Stomach (tissue), 9 donors: ENCODE data around the gene ATXN1. TPM values are rescaled to one million over a fixed set of nuclear protein-coding genes. Genes with fewer than 3 reads are reported as not detected.

Experiments used
- DNase-seq, 2 donors: peaks; one replicate each; pipeline versions ENCODE4 v3.0.0 to v3.0.0-alpha.2; 2013 to 2019
- H3K27ac ChIP-seq, 5 donors: fragments of 200-600 bp in 4 of 5; sonication (generic) in 4 of 5; one replicate each; pipeline ENCODE4 v1.5.1; 2013 to 2019; ENCODE audit warnings: mild to moderate bottlenecking in 1 of 5, moderate library complexity in 1 of 5
- H3K27me3 ChIP-seq, 3 donors: fragments of 200-600 bp; sonication (generic); one replicate each; pipeline ENCODE4 v1.5.1; 2017 to 2019; ENCODE audit warnings: mixed run types in 1 of 3
- H3K36me3 ChIP-seq, 4 donors: fragments of 200-600 bp; sonication (generic); 1 replicate in 3 of 4; 2 replicates in 1 of 4; pipeline ENCODE4 v1.5.1; 2016 to 2019
- H3K4me1 ChIP-seq, 4 donors: fragments of 200-600 bp; sonication (generic); one replicate each; pipeline ENCODE4 v1.5.1; 2016 to 2019
- H3K4me3 ChIP-seq, 4 donors: fragments of 200-600 bp; sonication (generic) in 3 of 4; one replicate each; pipeline ENCODE4 v1.5.1; 2016 to 2019; ENCODE audit warnings: mild to moderate bottlenecking in 1 of 4
- H3K9me3 ChIP-seq, 4 donors: fragments of 200-600 bp; sonication (generic); one replicate each; pipeline ENCODE4 v1.5.1; 2016 to 2019
- EP300 ChIP-seq: sonication (generic); formaldehyde crosslinking; IDR thresholded peaks from one replicate; pipeline ENCODE4 v1.6.1; 2017; ENCODE audit warnings: antibody characterized with exemption
- POLR2A ChIP-seq, 4 donors: fragments of 450-650 bp; IDR thresholded peaks; one replicate each; pipeline ENCODE4 v1.6.1; 2016; ENCODE audit warnings: antibody characterized with exemption in 4 of 4, control low read depth in 2 of 4, mild to moderate bottlenecking in 1 of 4, moderate library complexity in 1 of 4
- POLR2AphosphoS5 ChIP-seq, 3 donors: sonication (generic); formaldehyde crosslinking; IDR thresholded peaks; one replicate each; pipeline ENCODE4 v1.6.1; 2016; ENCODE audit warnings: antibody characterized with exemption in 3 of 3
- WGBS, 5 donors: extraction: QIAGEN DNeasy Blood & Tissue Kit in 3 of 5; methylation state at CpG; one replicate each; pipeline versions ENCODE4 v1.1.5 to v1.1.7; 2013 to 2018; 5-methylcytosine and 5-hydroxymethylcytosine counted together
- intact Hi-C: fragments of 100-400 bp; cut with DNase I; formaldehyde crosslinking; loops from one replicate; pipeline ENCODE4 v1.15.1; 2023; ENCODE audit warnings: low total_unique reads
- polyA plus RNA-seq, 3 donors: library from polyadenylated mRNA; stranded (reverse); fragments of 200-250 nt; gene quantifications; one replicate each; pipeline ENCODE4 v1.2.3, GENCODE V29; 2013
- total RNA-seq, 5 donors: library from RNA; depleted of rRNA; stranded (reverse); fragments of >200 nt; gene quantifications; one replicate each; pipeline versions ENCODE4 v1.1.0 to v1.2.3, GENCODE V29; 2014 to 2016
- TF ChIP-seq, protein P1 (sequence below), 7 experiments: fragments of 450-650 bp in 4 of 7; fragments of 200-600 bp in 3 of 7; sonication (generic) in 3 of 7; IDR thresholded peaks; one replicate each; pipeline ENCODE4 v1.5.1; 2016 to 2019; ENCODE audit warnings: antibody characterized with exemption in 7 of 7, control low read depth in 2 of 7, mild to moderate bottlenecking in 1 of 7
- donor health status: healthy with polysubstance abuse.
- donor health status: Bipolar disorder and iron deficiency.
- donor health status: healthy.

ATXN1 gene
- total and polyA plus RNA-seq, 8 donors = 5.2 to 106 (median 39.0) TPM

DNA sequence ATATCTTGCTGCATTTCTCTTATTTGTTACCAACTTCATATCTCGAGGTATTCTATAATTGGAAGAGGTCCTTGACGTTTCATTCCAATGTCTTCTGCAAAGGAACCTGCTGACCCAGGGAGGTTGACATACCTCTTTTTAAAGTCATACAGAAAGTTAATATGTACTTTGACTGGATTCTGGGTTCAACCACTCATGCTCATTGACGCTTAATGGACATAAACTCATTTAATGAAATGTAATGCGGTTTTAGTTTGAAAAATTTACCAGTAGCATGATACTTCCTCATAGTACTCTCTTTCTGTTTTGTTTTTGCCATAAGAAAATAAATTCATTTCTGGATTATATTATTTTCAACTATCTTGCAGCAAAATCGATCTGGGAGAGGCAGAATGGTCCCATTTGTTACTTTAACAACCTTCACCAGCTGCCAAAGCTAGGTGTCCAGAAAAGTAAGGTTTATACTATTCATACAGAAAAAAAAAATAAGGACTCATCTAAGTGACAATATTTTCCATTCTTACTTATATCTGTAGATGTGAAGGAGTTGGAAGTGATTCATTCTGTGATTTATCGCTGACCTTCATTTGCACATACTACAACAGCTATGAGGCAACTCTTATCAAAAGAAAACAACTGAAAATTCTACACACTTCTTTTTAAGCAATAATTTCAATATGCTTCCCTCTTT, 101.6 kb downstream of the ATXN1 start:
- Histone ChIP-seq H3K27ac (peak overlapping the region in 2 of 5 donors; percentile 1 to 4), H3K4me3 (no peak overlapping the region), H3K9me3 (peaks cover 0 to 8% (median 3%) of the 10 kb centered on the region in 4 donors), H3K36me3 (peaks cover 0 to 28% (median 21%) of the 10 kb centered on the region in 4 donors), H3K27me3 (no peaks in the 10 kb centered on the region), H3K4me1 (peaks cover 6 to 24% (median 12%) of the 10 kb centered on the region in 4 donors)
- intact Hi-C loops = no loop called here
- WGBS, 5 donors = 59 to 66% (median 64%) methylated on average over 6 of the region's 6 CpGs
- no peak for DNase-seq
- TF ChIP-seq, protein P1, sequence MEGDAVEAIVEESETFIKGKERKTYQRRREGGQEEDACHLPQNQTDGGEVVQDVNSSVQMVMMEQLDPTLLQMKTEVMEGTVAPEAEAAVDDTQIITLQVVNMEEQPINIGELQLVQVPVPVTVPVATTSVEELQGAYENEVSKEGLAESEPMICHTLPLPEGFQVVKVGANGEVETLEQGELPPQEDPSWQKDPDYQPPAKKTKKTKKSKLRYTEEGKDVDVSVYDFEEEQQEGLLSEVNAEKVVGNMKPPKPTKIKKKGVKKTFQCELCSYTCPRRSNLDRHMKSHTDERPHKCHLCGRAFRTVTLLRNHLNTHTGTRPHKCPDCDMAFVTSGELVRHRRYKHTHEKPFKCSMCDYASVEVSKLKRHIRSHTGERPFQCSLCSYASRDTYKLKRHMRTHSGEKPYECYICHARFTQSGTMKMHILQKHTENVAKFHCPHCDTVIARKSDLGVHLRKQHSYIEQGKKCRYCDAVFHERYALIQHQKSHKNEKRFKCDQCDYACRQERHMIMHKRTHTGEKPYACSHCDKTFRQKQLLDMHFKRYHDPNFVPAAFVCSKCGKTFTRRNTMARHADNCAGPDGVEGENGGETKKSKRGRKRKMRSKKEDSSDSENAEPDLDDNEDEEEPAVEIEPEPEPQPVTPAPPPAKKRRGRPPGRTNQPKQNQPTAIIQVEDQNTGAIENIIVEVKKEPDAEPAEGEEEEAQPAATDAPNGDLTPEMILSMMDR (IDR thresholded peaks at IDR 0.05) = no peak
- TF ChIP-seq EP300 (no peak), POLR2AphosphoS5 (IDR thresholded peaks at IDR 0.05) (no peak), POLR2A (IDR thresholded peaks at IDR 0.05) (no peak)

DNA sequence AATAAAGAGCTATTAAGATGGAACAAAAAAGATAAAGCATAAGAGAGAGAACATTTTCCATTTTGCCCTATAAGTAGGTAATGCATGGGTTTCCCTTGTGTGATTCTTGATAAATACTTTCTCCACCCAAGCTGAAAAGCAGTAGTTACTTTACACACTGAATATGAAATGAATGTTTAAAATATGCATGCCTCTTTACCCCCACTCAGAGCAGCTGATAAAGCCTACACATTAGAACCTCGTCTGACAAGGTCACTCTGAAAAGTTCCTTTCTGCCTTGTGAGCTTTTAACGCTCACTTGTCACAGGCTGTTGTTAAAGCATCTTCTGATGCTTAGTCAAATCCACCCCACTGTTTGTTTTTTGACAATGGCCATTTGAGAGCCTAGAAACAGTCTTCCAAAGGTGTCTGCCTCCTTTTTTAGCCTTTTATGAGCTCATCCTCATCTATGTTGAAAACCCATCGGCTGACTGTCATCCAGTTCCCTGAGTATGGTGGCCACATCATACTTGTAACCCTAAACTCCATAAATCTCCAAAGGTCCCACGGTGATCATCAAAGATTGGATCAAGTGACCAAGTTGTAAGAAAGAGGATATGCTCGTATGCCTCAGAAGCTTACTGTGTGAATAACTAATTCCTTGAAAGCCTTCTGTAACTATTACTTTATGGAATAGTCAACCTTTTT, 102.8 kb downstream of the ATXN1 start:
- Histone ChIP-seq H3K27me3 (no peaks in the 10 kb centered on the region), H3K27ac (no peak overlapping the region), H3K4me3 (no peak overlapping the region), H3K36me3 (peaks cover 0 to 31% (median 29%) of the 10 kb centered on the region in 4 donors), H3K4me1 (peaks cover 6 to 24% (median 12%) of the 10 kb centered on the region in 4 donors), H3K9me3 (peaks cover 0 to 8% (median 3%) of the 10 kb centered on the region in 4 donors)
- WGBS, 5 donors = 61 to 70% (median 64%) methylated on average over 5 of the region's 5 CpGs
- intact Hi-C loops = no loop called here
- TF ChIP-seq POLR2AphosphoS5 (IDR thresholded peaks at IDR 0.05) (no peak), POLR2A (IDR thresholded peaks at IDR 0.05) (no peak), EP300 (no peak)
- TF ChIP-seq, protein P1 (IDR thresholded peaks at IDR 0.05) = no peak
- no peak for DNase-seq

DNA sequence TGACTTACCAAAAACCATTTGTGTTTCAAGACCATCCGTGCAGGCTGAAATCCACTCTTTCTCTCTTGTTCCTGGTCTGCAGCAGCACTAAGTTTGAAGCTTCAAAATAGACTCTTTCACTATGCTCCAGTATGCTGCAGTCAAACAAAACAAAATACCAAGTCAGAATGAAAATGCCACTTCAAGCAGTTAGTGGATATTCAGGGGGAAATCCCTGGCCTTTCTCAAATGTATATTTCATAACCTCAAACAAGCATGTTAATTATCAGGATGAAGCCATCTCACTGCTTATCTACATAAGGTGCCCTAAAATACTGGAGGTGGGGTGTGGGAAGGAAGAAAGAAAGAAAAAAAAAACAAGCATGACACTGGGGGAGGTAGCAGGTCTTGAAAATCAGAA, 103.5 kb downstream of the ATXN1 start:
- peaks cover 0 to 37% (median 34%) of the 10 kb centered on the region in 4 donors for H3K36me3 ChIP-seq
- H3K27me3 ChIP-seq = no peaks in the 10 kb centered on the region
- H3K27ac ChIP-seq = no peak overlapping the region
- intact Hi-C loops = no loop called here
- H3K4me3 ChIP-seq = no peak overlapping the region
- peaks cover 6 to 24% (median 12%) of the 10 kb centered on the region in 4 donors for H3K4me1 ChIP-seq
- TF ChIP-seq, protein P1 (IDR thresholded peaks at IDR 0.05) = no peak
- TF ChIP-seq EP300 (no peak), POLR2A (IDR thresholded peaks at IDR 0.05) (no peak)
- DNase-seq = no peak
- H3K9me3 ChIP-seq = peaks cover 0 to 8% (median 3%) of the 10 kb centered on the region in 4 donors
- WGBS, 5 donors = 67 to 87% (median 85%) methylated on average over 1 of the region's 1 CpG

DNA sequence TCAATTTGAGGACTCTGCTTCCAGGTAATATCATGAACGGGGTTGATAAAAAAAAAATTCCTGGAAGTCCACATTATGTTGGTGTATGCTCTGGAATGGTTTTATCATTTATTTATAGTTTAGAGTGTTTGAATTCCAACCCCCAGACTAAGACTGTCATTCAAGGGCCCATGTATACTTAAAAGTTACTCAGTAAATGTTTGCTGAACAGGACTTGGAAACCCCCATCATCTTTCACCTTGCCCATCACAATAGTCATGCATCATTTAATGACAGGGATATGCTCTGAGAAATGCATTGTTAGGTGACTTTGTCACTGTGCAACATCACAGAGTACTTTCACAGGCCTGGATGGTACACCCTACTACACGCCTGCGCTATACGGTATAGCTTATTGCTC, 104.8 kb downstream of the ATXN1 start:
- TF ChIP-seq, protein P1 (IDR thresholded peaks at IDR 0.05) = no peak
- TF ChIP-seq POLR2AphosphoS5 (IDR thresholded peaks at IDR 0.05) = no peak
- TF ChIP-seq POLR2A (IDR thresholded peaks at IDR 0.05) = no peak
- no peak for TF ChIP-seq EP300
- intact Hi-C loops = no loop called here
- H3K9me3 ChIP-seq = peaks cover 0 to 2% (median under 1%) of the 10 kb centered on the region in 4 donors
- peaks cover 6 to 31% (median 12%) of the 10 kb centered on the region in 4 donors for H3K4me1 ChIP-seq
- no peaks in the 10 kb centered on the region for H3K27me3 ChIP-seq
- no peak overlapping the region for H3K4me3 ChIP-seq
- H3K36me3 ChIP-seq = peaks cover 0 to 42% (median 34%) of the 10 kb centered on the region in 4 donors
- DNase-seq = no peak
- WGBS, 5 donors = 88 to 95% (median 91%) methylated on average over 4 of the region's 4 CpGs
- H3K27ac ChIP-seq = no peak overlapping the region
